Natural killer cell (primary cell): ENCODE data around the gene LAMC1. TPM values are rescaled to one million over a fixed set of nuclear protein-coding genes. Genes with fewer than 3 reads are reported as not detected.

Experiments
- ATAC-seq, 3 donors: fragments of 150-1000 bp in 2 of 3; fragments of 200-7000 bp in 1 of 3; cut with Tn5 transposase; 1 replicate in 1 of 3; 2 replicates in 2 of 3; pipeline ENCODE4 v1.10.0; 2021; ENCODE audit warnings: mild to moderate bottlenecking in 2 of 3, moderate library complexity in 2 of 3
- DNase-seq, 2 donors: peaks; one replicate each; pipeline versions ENCODE4 v3.0.0 to v3.0.0-alpha.2; 2013 to 2021; ENCODE audit warnings: mixed read lengths in 1 of 2
- H3K27ac ChIP-seq: one replicate; pipeline ENCODE4 v1.5.1; 2013; ENCODE audit warnings: mild to moderate bottlenecking, low read length
- H3K27me3 ChIP-seq: one replicate; pipeline ENCODE4 v1.6.1; 2013; ENCODE audit warnings: low read length; ENCODE audit not compliant: control insufficient read depth, insufficient read depth
- H3K36me3 ChIP-seq: one replicate; pipeline ENCODE4 v1.6.1; 2013; ENCODE audit warnings: low read length; ENCODE audit not compliant: control insufficient read depth, insufficient read depth
- H3K4me1 ChIP-seq: one replicate; pipeline ENCODE4 v1.6.1; 2013; ENCODE audit warnings: low read length; ENCODE audit not compliant: control insufficient read depth, insufficient read depth
- H3K4me3 ChIP-seq: one replicate; pipeline ENCODE4 v1.5.1; 2013; ENCODE audit warnings: low read length
- H3K9me3 ChIP-seq: one replicate; pipeline ENCODE4 v1.6.1; 2013; ENCODE audit warnings: low read length; ENCODE audit not compliant: control insufficient read depth, insufficient read depth
- H3K27ac Mint-ChIP-seq, 2 donors: one replicate each; pipeline ENCODE4 v1.8.0; 2022; ENCODE audit warnings: mild to moderate bottlenecking in 2 of 2, mixed read lengths in 2 of 2, moderate library complexity in 1 of 2
- H3K27me3 Mint-ChIP-seq, 2 donors: one replicate each; pipeline ENCODE4 v1.8.0; 2022; ENCODE audit warnings: low read depth in 2 of 2, mixed read lengths in 2 of 2
- H3K36me3 Mint-ChIP-seq: one replicate; pipeline ENCODE4 v1.8.0; 2022; ENCODE audit warnings: mixed read lengths
- H3K4me1 Mint-ChIP-seq, 2 donors: one replicate each; pipeline ENCODE4 v1.8.0; 2022; ENCODE audit warnings: mixed read lengths in 2 of 2
- H3K4me3 Mint-ChIP-seq: one replicate; pipeline ENCODE4 v1.8.0; 2022; ENCODE audit warnings: mild to moderate bottlenecking, moderate library complexity, mixed read lengths
- H3K9me3 Mint-ChIP-seq, 2 donors: one replicate each; pipeline ENCODE4 v1.8.0; 2022; ENCODE audit warnings: mixed read lengths in 2 of 2
- WGBS: methylation state at CpG from one replicate; pipeline ENCODE4 v1.1.7; 2013; ENCODE audit warnings: missing lambda C conversion rate; ENCODE audit not compliant: insufficient coverage; 5-methylcytosine and 5-hydroxymethylcytosine counted together
- intact Hi-C: fragments of 100-400 bp; cut with micrococcal nuclease; formaldehyde crosslinking; loops from one replicate; pipeline ENCODE4 v1.14.2; 2022
- total RNA-seq, 4 donors: library from RNA; stranded (reverse); fragments of 120-200 nt in 1 of 4; gene quantifications; one replicate each; pipeline versions ENCODE4 v1.2.3 to v1.2.4, GENCODE V29; 2013 to 2022
- TF ChIP-seq, protein P1 (sequence below): fragments of 200-600 bp; IDR thresholded peaks from one replicate; pipeline ENCODE4 v1.8.0; 2022; ENCODE audit warnings: antibody characterized with exemption

Gene LAMC1
- total RNA-seq, 3 donors from 2014 or later (not counting 1 experiment from before 2014, with no cell fraction given), result 0.33 to 0.66 (median 0.58) TPM

DNA sequence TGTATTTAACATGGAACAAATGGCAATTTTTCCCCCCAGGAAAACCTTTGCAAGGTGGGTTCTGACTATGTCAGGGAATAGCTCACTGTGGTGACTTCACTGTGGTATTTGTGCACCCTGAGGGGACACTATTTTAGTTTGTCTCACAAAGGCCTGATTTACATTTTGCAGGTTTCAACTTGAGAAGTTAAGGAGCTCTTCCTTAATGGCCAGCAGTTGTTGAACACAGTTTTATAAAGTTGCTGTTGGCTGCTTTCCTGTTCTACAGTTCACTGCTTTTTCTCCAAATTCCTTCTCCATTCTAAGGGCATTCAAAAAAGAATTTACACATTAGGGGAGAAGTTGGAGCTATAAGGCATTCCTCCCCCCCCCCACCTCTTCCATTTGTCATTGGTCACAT, 4.6 kb downstream of the LAMC1 start:
- ATAC-seq (no peak), DNase-seq (no peak)
- TF ChIP-seq, protein P1, sequence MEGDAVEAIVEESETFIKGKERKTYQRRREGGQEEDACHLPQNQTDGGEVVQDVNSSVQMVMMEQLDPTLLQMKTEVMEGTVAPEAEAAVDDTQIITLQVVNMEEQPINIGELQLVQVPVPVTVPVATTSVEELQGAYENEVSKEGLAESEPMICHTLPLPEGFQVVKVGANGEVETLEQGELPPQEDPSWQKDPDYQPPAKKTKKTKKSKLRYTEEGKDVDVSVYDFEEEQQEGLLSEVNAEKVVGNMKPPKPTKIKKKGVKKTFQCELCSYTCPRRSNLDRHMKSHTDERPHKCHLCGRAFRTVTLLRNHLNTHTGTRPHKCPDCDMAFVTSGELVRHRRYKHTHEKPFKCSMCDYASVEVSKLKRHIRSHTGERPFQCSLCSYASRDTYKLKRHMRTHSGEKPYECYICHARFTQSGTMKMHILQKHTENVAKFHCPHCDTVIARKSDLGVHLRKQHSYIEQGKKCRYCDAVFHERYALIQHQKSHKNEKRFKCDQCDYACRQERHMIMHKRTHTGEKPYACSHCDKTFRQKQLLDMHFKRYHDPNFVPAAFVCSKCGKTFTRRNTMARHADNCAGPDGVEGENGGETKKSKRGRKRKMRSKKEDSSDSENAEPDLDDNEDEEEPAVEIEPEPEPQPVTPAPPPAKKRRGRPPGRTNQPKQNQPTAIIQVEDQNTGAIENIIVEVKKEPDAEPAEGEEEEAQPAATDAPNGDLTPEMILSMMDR, result no peak
- H3K4me1 ChIP-seq, result peaks cover 9% of the 10 kb centered on the region
- intact Hi-C loops, result no loop called here
- no peaks in the 10 kb centered on the region for H3K9me3 ChIP-seq
- H3K36me3 ChIP-seq, result no peaks in the 10 kb centered on the region
- H3K36me3 Mint-ChIP-seq, result peaks cover 9% of the 10 kb centered on the region
- H3K27ac ChIP-seq, result no peak overlapping the region
- H3K4me3 Mint-ChIP-seq, result no peak overlapping the region
- peaks cover 10 to 12% of the 10 kb centered on the region in 2 donors for H3K4me1 Mint-ChIP-seq
- H3K27ac Mint-ChIP-seq, result no peak overlapping the region
- peaks cover 16% of the 10 kb centered on the region for H3K27me3 ChIP-seq
- H3K4me3 ChIP-seq, result no peak overlapping the region
- H3K9me3 Mint-ChIP-seq, result no peaks in the 10 kb centered on the region
- peaks cover 39 to 62% of the 10 kb centered on the region in 2 donors for H3K27me3 Mint-ChIP-seq

DNA sequence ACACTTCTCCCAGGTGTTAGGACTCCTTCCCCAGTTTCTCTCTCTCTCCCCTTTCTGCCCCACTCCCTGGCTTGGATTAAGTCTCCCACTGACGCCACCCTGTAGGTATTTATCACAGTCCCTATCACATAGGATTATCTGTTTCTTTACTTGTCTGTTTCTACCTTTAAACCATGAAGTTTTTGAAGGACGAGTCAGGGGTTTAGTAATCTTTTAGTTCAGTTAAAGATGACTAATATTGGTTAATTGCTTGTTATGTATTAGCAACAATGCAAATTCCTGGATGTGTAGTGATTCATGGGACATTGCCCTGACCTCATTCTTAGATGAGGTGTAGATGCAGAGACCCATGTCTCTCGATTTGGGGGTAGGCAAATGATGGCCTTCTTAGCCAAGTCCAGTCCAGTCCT, 6.4 kb downstream of the LAMC1 start:
- Histone ChIP-seq H3K4me1 (no peaks in the 10 kb centered on the region), H3K9me3 (no peaks in the 10 kb centered on the region), H3K4me3 (no peak overlapping the region), H3K27ac (no peak overlapping the region), H3K36me3 (no peaks in the 10 kb centered on the region), H3K27me3 (peaks cover 10% of the 10 kb centered on the region)
- Mint-ChIP-seq H3K27ac (no peak overlapping the region), H3K36me3 (peaks cover under 1% of the 10 kb centered on the region), H3K27me3 (peaks cover 32 to 53% of the 10 kb centered on the region in 2 donors), H3K9me3 (no peaks in the 10 kb centered on the region), H3K4me3 (no peak overlapping the region), H3K4me1 (peaks cover 2 to 3% of the 10 kb centered on the region in 2 donors)
- ATAC-seq, result no peak
- no peak for DNase-seq
- TF ChIP-seq, protein P1, result no peak
- WGBS, result 80% methylated on average over 3 of the region's 3 CpGs
- intact Hi-C loops, result no loop called here

DNA sequence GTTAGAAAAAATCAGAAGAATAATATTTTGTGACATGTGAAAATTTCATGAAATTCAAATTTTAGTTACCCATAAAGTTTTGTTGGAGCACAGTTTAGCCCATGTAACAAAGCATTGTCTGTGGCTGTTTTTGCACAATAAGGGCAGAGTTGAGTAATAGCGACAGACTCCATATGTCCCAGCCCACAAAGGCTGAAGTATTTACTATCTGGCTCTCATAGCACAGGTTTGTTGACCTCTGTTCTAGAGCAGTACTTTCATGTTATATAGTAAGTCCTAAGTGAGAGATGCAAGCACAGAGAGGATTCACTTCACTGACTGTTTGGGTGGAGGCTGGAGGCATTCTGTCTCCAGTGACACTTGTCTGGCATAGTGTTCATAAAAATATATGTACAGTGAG, 6.8 kb downstream of the LAMC1 start:
- Mint-ChIP-seq H3K36me3 (no peaks in the 10 kb centered on the region), H3K4me1 (no peaks in the 10 kb centered on the region), H3K9me3 (no peaks in the 10 kb centered on the region), H3K27me3 (peaks cover 29 to 49% of the 10 kb centered on the region in 2 donors), H3K4me3 (no peak overlapping the region), H3K27ac (no peak overlapping the region)
- Histone ChIP-seq H3K9me3 (no peaks in the 10 kb centered on the region), H3K27me3 (peaks cover 8% of the 10 kb centered on the region), H3K4me3 (no peak overlapping the region), H3K36me3 (no peaks in the 10 kb centered on the region), H3K4me1 (no peaks in the 10 kb centered on the region), H3K27ac (no peak overlapping the region)
- intact Hi-C loops, result no loop called here
- ATAC-seq (no peak), DNase-seq (no peak)
- 93% methylated on average over 1 of the region's 1 CpG for WGBS
- TF ChIP-seq, protein P1, result no peak

DNA sequence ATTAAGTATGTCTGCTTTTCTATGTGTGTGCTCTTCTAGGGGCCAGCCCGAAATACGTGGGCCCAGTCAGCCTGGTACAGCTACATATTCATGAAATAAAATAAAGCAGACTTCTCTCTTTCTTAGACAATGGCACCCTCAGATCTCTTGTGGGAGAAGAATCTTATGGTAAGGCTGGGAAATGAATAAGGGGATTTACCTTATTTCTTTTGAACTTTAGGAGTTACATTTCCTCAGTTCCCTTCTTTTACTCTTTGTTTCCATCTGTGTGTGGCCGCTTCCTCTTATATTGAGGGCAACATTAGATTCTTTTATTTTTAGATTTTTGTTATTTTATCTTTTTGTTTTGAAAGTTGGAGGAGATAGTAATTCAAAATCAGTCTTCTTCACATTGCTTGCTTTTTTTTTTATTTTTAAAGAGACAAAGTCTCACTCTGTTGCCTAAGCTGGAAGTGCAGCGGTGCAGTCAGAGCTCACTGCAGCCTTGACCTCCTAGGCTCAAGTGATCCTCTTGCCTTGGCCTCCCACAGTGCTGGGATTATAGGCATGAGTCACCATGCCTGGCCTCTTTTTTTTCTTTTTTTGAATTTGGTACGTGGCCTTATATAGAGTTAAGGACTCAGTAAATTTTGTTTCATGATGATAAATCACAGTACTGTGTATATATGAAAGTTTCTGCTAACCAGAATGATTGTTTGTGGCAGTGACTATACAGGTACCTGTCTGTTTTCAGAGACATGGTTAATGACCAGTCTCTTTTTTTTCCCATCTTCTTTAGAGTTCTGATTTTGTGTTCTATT, 9.1 kb downstream of the LAMC1 start:
- TF ChIP-seq, protein P1, result no peak
- Mint-ChIP-seq H3K36me3 (no peaks in the 10 kb centered on the region), H3K4me3 (no peak overlapping the region), H3K27ac (no peak overlapping the region), H3K9me3 (no peaks in the 10 kb centered on the region), H3K27me3 (peaks cover 17 to 26% of the 10 kb centered on the region in 2 donors), H3K4me1 (no peaks in the 10 kb centered on the region)
- DNase-seq, result no peak
- Histone ChIP-seq H3K27ac (no peak overlapping the region), H3K4me3 (no peak overlapping the region), H3K36me3 (no peaks in the 10 kb centered on the region), H3K27me3 (no peaks in the 10 kb centered on the region), H3K4me1 (no peaks in the 10 kb centered on the region), H3K9me3 (no peaks in the 10 kb centered on the region)
- intact Hi-C loops, result no loop called here
- 85% methylated on average over 2 of the region's 5 CpGs for WGBS
- no peak for ATAC-seq
